ENCODE data around the gene KCNH6. TPM values are rescaled to one million over a fixed set of nuclear protein-coding genes. Genes with fewer than 3 reads are reported as not detected.

Gene KCNH6, protein sequence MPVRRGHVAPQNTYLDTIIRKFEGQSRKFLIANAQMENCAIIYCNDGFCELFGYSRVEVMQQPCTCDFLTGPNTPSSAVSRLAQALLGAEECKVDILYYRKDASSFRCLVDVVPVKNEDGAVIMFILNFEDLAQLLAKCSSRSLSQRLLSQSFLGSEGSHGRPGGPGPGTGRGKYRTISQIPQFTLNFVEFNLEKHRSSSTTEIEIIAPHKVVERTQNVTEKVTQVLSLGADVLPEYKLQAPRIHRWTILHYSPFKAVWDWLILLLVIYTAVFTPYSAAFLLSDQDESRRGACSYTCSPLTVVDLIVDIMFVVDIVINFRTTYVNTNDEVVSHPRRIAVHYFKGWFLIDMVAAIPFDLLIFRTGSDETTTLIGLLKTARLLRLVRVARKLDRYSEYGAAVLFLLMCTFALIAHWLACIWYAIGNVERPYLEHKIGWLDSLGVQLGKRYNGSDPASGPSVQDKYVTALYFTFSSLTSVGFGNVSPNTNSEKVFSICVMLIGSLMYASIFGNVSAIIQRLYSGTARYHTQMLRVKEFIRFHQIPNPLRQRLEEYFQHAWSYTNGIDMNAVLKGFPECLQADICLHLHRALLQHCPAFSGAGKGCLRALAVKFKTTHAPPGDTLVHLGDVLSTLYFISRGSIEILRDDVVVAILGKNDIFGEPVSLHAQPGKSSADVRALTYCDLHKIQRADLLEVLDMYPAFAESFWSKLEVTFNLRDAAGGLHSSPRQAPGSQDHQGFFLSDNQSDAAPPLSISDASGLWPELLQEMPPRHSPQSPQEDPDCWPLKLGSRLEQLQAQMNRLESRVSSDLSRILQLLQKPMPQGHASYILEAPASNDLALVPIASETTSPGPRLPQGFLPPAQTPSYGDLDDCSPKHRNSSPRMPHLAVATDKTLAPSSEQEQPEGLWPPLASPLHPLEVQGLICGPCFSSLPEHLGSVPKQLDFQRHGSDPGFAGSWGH
- not detected for polyA plus RNA-seq (2012; ENCODE audit: low read depth, missing spikeins)

DNA sequence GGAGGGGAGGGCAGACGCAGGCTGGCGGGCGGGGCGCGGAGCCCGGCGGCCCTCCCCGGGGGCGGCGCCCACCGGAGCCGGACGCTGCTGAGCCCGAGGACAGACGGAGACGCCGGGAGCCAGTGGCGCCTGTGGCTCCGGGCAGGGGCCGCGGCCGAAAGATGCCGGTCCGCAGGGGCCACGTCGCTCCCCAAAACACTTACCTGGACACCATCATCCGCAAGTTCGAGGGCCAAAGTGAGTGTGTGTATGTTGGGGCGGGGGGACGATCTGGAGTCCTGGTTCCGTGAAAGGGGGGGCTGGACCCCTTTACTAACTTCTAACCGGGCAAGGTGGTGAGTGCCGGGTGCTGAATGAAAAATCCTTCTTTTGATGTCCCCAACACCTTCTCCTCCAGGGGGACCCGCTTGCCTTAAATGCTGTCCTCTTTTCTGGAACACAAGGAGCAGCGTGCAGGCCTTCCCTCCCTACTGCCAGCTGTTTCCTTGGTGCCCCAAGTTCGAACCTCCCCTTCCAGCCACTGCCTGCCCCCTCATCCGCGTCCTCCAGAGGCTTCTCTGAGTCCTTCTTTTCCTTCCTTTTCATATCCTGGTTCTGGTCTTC is at the start of gene KCNH6:
KCNH6 (plus strand) TSS at position 106 of the 603 bp plus-strand sequence; CDS start at position 162, 56 bp downstream.
- FAIRE-seq, result no peak
- DNase-seq (ENCODE audit: insufficient read length, low spot score), result no peak
- TF ChIP-seq SPI1 (IDR thresholded peaks at IDR 0.05; ENCODE audit: low read depth, low read length) (no peak), POLR2AphosphoS5 (IDR thresholded peaks at IDR 0.05; ENCODE audit: low read depth, low read length) (no peak), PAX5 (IDR thresholded peaks at IDR 0.05; ENCODE audit: insufficient read depth, low read length, severe bottlenecking) (no peak), POLR2A (IDR thresholded peaks at IDR 0.05; ENCODE audit: low read depth, low read length) (no peak), TAF1 (IDR thresholded peaks at IDR 0.05; ENCODE audit: low read depth, low read length) (no peak), POU2F2 (IDR thresholded peaks at IDR 0.05; ENCODE audit: low read depth, low read length) (no peak)

DNA sequence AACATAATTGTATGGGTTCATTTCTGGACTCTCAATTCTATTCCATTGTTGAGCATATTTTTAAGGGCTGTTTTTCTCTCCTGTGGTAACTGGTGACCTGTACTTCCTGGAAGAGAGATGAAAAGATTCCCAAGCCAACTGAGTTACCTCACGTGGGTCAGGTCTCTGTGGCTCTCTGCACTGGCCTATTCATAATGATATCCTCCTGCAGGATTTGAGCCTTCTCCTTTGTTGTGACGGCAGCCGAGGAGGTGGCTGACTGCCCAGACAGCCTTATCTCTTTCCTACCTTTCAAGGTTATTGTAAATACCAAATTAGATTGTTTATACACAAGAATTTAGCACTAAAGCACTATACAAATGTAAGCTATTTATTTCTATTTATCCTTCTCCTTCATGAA is 49.0 kb upstream of the KCNH6 start:
- no peak for FAIRE-seq
- TF ChIP-seq POU2F2 (IDR thresholded peaks at IDR 0.05; ENCODE audit: low read depth, low read length), result no peak
- TF ChIP-seq SPI1 (IDR thresholded peaks at IDR 0.05; ENCODE audit: low read depth, low read length), result no peak
- TF ChIP-seq POLR2AphosphoS5 (IDR thresholded peaks at IDR 0.05; ENCODE audit: low read depth, low read length), result no peak
- no peak for TF ChIP-seq TAF1 (IDR thresholded peaks at IDR 0.05; ENCODE audit: low read depth, low read length)
- TF ChIP-seq POLR2A (IDR thresholded peaks at IDR 0.05; ENCODE audit: low read depth, low read length), result no peak
- no peak for TF ChIP-seq PAX5 (IDR thresholded peaks at IDR 0.05; ENCODE audit: insufficient read depth, low read length, severe bottlenecking)
- DNase-seq (ENCODE audit: insufficient read length, low spot score), result no peak

- no peak for FAIRE-seq
- no peak for DNase-seq (ENCODE audit: insufficient read length, low spot score)
- TF ChIP-seq SPI1 (IDR thresholded peaks at IDR 0.05; ENCODE audit: low read depth, low read length), result no peak
- TF ChIP-seq POLR2AphosphoS5 (IDR thresholded peaks at IDR 0.05; ENCODE audit: low read depth, low read length), result no peak
- TF ChIP-seq POU2F2 (IDR thresholded peaks at IDR 0.05; ENCODE audit: low read depth, low read length), result no peak
- no peak for TF ChIP-seq POLR2A (IDR thresholded peaks at IDR 0.05; ENCODE audit: low read depth, low read length)
- TF ChIP-seq TAF1 (IDR thresholded peaks at IDR 0.05; ENCODE audit: low read depth, low read length), result no peak
Measured at GRCh38 chr17:63474586-63475460, 48.3 kb upstream of the KCNH6 start.

DNA sequence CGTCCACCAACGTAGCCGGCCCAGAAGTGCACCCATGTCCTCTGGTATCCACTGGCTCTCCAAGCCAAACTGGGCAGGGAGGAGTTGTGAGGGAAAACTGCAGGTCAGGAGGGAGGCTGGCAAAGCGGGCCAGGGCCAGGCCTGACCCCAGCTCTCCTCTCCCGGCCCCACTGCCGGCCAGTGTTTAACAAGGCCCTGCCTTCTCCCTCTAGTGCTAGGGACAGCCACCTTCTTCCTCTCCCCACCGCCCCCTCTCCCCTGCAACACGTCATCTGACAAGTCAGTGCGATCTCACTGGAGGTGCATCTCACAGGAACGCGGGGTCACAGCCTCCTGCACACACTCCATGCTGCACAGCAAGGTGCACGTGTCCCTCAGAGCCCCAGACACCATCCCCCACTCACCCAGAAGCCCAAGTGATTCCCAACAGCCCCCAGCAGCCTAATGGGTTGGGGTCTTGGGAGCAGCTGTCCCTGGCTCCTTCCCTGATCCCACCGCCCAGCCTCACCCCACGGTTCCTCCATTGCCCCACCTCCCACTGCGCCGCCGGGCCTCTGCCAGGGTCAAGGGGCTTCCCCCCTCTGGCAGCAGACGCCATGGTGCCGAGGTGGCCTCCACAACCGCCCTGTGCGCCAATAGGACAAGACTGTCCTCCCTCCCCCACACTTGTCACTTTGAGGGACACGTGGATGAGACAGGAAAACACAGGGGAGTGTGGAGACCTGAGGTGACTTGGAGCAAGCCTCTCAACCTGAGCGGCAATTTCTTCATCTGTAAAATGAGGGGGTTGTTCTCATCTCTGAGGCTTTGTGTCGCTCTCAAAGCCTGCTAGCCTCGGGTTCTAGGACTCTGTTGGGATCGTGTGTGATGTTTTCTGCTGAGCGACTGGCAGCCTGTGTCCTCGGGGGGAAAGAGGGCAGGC is 47.4 kb upstream of the KCNH6 start:
- no peak for DNase-seq (ENCODE audit: insufficient read length, low spot score)
- FAIRE-seq, result no peak
- TF ChIP-seq SPI1 (IDR thresholded peaks at IDR 0.05; ENCODE audit: low read depth, low read length) (no peak), POLR2A (IDR thresholded peaks at IDR 0.05; ENCODE audit: low read depth, low read length) (no peak), TAF1 (IDR thresholded peaks at IDR 0.05; ENCODE audit: low read depth, low read length) (no peak), POU2F2 (IDR thresholded peaks at IDR 0.05; ENCODE audit: low read depth, low read length) (no peak), PAX5 (IDR thresholded peaks at IDR 0.05; ENCODE audit: insufficient read depth, low read length, severe bottlenecking) (no peak), POLR2AphosphoS5 (IDR thresholded peaks at IDR 0.05; ENCODE audit: low read depth, low read length) (no peak)

DNA sequence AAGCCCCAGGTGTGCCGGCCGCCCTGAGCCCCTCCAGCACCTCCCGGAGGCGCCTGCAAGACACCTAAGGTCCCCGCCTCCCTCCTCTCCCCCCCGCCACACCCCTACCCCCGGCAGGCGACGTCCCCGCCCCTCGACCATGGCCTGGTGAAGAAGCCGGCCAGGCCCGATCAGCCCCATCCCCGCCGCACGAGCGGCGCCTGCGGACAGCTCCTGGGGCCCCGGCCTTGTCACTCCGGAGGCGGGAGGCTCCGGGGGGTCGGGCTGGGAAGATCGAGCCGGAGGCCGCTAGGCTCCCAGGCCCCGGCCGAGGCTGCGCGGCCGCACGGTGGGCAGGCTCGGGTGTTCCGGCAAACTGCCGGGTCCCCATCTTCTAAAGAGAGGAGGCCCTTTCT is 46.7 kb upstream of the KCNH6 start:
- TF ChIP-seq SPI1 (IDR thresholded peaks at IDR 0.05; ENCODE audit: low read depth, low read length) (no peak), POU2F2 (IDR thresholded peaks at IDR 0.05; ENCODE audit: low read depth, low read length) (no peak), PAX5 (IDR thresholded peaks at IDR 0.05; ENCODE audit: insufficient read depth, low read length, severe bottlenecking) (no peak), POLR2A (IDR thresholded peaks at IDR 0.05; ENCODE audit: low read depth, low read length) (no peak), POLR2AphosphoS5 (IDR thresholded peaks at IDR 0.05; ENCODE audit: low read depth, low read length) (no peak), TAF1 (IDR thresholded peaks at IDR 0.05; ENCODE audit: low read depth, low read length) (no peak)
- FAIRE-seq (no peak), DNase-seq (ENCODE audit: insufficient read length, low spot score) (no peak)

DNA sequence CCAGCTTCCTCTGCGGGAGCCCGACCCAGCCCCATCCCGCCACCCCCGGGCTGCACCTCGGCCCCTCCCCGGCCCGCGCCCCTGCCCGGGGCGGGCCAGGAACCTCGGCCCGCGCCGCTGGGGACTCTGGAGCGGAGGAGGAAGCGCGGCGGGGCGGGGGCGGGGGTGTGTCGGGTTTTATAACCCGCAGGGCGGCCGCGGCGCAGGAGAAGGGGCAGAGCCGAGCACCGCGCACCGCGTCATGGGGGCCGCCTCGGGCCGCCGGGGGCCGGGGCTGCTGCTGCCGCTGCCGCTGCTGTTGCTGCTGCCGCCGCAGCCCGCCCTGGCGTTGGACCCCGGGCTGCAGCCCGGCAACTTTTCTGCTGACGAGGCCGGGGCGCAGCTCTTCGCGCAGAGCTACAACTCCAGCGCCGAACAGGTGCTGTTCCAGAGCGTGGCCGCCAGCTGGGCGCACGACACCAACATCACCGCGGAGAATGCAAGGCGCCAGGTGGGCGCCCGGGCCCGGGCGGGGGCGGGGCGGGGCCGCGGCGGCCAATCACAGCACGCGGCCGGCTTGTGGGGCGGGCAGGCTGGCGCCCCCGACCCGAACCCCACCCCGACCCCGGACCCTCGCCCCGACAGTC is 46.2 kb upstream of the KCNH6 start, which contains the start of gene ACE:
ACE (plus strand) TSS at position 208 of the 626 bp plus-strand sequence; CDS start at position 242, 34 bp downstream.
- FAIRE-seq, result peak; percentile 88
- TF ChIP-seq PAX5 (IDR thresholded peaks at IDR 0.05; ENCODE audit: insufficient read depth, low read length, severe bottlenecking) (no peak), POU2F2 (IDR thresholded peaks at IDR 0.05; ENCODE audit: low read depth, low read length) (no peak), SPI1 (IDR thresholded peaks at IDR 0.05; ENCODE audit: low read depth, low read length) (no peak), POLR2AphosphoS5 (IDR thresholded peaks at IDR 0.05; ENCODE audit: low read depth, low read length) (no peak), TAF1 (IDR thresholded peaks at IDR 0.05; ENCODE audit: low read depth, low read length) (no peak), POLR2A (IDR thresholded peaks at IDR 0.05; ENCODE audit: low read depth, low read length) (no peak)

More for the DNA sequence above, 46.2 kb upstream of the KCNH6 start, which contains the start of gene ACE:
- DNase-seq (ENCODE audit: insufficient read length, low spot score), result peak; percentile 70

Data from GM12891 (cell line).